ENCODE data around the gene UBE2L3.

UBE2L3 gene

DNA sequence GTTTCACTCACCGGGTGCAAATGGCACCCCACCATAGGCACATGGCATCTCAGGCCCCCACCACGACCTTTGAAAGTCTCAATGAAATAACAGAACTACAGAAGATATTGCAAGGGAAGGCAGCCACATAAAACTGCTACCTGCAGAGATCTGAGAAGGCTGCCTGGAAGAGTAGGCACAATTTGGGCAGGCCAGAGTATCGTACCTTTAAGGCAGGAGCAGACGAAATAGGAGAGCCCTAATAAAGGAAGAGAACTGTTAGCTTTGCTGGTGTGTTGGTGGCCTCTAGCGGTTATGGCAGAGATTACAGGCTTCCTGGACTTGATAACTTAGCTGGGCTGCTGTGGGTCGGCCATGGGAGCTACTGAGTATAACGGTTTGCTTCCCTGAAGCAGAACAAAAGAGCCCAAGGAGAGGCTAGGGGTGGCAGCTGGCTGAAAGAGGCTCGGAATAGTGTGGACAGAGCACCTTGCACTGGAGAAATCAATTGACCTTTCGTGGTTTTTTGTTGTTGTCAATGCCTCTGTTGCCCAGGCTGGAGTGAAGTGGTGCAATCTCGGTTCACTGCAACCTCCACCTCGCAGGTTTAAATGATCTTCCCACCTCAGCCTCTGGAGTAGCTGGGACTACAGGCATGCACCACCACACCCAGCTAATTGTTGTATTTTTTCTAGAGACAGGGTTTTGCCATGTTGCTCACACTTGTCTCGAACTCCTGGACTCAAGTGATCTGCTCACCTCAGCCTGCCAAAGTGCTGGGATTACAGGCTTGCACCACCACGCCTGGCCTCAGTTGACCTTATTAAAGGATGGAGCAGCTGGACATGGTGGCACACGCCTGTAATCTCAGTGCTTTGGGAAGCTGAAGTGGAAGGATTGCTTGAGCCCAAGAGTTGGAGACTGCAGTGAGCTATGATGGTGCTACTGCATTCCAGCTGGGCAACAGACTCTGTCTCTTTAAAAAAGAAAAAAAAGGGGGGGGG, 79.4 kb downstream of the UBE2L3 start:
- Histone ChIP-seq H3K36me3 (ENCODE audit: control insufficient read depth, insufficient read depth, low read length) (no peaks in the 10 kb centered on the region), H3K9me3 (ENCODE audit: control insufficient read depth, low read length) (no peaks in the 10 kb centered on the region), H3K4me3 (ENCODE audit: insufficient read depth, low read depth, low read length, poor library complexity, severe bottlenecking) (no peak overlapping the region), H3K27ac (ENCODE audit: insufficient read depth, low read length, poor library complexity, severe bottlenecking) (no peak overlapping the region), H3K4me1 (ENCODE audit: control insufficient read depth, insufficient read depth, low read length, poor library complexity, severe bottlenecking) (peaks cover 27% of the 10 kb centered on the region), H3K27me3 (replicated peaks; ENCODE audit: control insufficient read depth, insufficient read depth, low read length, poor library complexity, severe bottlenecking) (no peaks in the 10 kb centered on the region)
- peak; percentile 57 to 67 (median 67) for DNase-seq

DNA sequence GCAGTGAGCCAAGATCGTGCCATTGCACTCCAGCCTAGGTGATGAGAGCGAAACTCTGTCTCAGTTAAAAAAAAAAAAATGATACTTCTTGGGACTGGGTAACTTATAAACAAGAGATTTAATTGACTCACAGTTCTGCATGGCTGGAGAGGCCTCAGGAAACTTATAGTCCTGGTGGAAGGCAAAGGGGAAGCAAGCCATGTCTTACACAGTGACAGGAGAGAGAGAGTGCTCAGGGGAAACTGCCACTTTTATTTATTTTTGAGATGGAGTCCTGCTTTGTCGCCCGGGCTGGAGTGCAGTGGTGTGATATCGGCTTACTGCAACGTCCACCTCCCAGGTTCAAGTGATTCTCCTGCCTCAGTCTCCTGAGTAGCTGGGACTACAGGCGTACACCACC, 82.8 kb downstream of the UBE2L3 start:
- H3K36me3 ChIP-seq (ENCODE audit: control insufficient read depth, insufficient read depth, low read length) = no peaks in the 10 kb centered on the region
- H3K27ac ChIP-seq (ENCODE audit: insufficient read depth, low read length, poor library complexity, severe bottlenecking) = no peak overlapping the region
- H3K27me3 ChIP-seq (replicated peaks; ENCODE audit: control insufficient read depth, insufficient read depth, low read length, poor library complexity, severe bottlenecking) = no peaks in the 10 kb centered on the region
- H3K4me3 ChIP-seq (ENCODE audit: insufficient read depth, low read depth, low read length, poor library complexity, severe bottlenecking) = no peak overlapping the region
- peaks cover 23% of the 10 kb centered on the region for H3K4me1 ChIP-seq (ENCODE audit: control insufficient read depth, insufficient read depth, low read length, poor library complexity, severe bottlenecking)
- no peaks in the 10 kb centered on the region for H3K9me3 ChIP-seq (ENCODE audit: control insufficient read depth, low read length)
- no peak for DNase-seq

DNA sequence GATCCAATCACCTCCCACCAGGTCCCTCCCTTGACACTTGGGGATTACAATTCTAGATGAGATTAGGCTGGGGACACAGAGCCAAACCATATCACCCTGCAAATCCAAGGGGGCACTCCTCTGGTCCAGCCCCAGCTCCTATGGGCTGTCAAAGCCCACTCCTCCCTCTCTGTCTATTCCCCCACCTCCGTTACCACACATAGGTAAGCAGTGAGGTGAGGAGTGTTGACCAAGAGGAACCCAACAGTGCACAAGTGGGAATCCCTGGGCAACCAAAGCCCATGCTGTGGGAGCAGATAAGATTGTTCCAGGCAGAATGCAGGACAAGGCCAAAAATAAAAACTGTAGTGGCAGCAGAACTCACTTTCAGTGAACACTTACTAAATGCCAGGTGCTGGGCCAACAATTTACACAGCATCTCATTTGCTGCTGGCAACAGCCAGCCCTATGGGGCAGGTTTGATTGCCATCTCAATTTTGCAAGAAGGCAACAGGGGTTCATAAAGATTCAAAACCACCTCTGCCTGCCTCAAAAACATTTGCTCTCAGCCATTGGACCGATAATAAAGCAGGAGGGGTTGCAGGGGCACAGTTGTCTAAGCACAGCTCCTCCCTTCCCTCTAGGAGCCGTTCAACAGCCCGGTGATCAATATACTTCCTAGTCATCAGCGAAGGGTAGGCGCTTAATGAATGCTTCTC, 83.5 kb downstream of the UBE2L3 start:
- Histone ChIP-seq H3K27ac (ENCODE audit: insufficient read depth, low read length, poor library complexity, severe bottlenecking) (no peak overlapping the region), H3K4me1 (ENCODE audit: control insufficient read depth, insufficient read depth, low read length, poor library complexity, severe bottlenecking) (peaks cover 23% of the 10 kb centered on the region), H3K36me3 (ENCODE audit: control insufficient read depth, insufficient read depth, low read length) (no peaks in the 10 kb centered on the region), H3K27me3 (replicated peaks; ENCODE audit: control insufficient read depth, insufficient read depth, low read length, poor library complexity, severe bottlenecking) (no peaks in the 10 kb centered on the region), H3K9me3 (ENCODE audit: control insufficient read depth, low read length) (no peaks in the 10 kb centered on the region), H3K4me3 (ENCODE audit: insufficient read depth, low read depth, low read length, poor library complexity, severe bottlenecking) (peak overlapping the region; percentile 61)
- DNase-seq = no peak

DNA sequence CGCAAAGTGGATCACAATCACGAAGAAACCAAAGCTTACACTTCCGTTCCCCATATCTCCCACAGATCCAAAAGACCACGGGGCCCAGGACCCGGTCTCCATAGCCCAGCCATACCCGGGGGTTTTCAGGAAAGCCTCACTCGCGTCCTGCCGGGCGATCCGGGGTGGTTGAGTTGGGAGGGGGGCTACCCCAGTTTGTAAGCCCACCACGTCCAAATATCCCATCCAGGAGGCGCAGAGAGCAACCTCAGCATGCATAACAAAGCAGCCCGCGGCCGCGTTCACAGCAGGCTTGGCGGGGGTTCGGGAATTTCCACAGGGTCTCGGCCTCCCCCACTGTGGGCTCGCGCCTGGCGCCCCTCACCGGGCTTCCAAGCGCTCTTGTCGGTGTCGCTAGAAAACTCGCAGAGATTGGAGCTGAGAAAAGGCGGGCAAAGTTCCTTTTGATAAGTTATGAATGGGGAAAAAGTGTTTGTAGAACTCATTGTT, 84.1 kb downstream of the UBE2L3 start:
- H3K27ac ChIP-seq (ENCODE audit: insufficient read depth, low read length, poor library complexity, severe bottlenecking) = no peak overlapping the region
- DNase-seq = no peak
- H3K4me1 ChIP-seq (ENCODE audit: control insufficient read depth, insufficient read depth, low read length, poor library complexity, severe bottlenecking) = peaks cover 21% of the 10 kb centered on the region
- H3K4me3 ChIP-seq (ENCODE audit: insufficient read depth, low read depth, low read length, poor library complexity, severe bottlenecking) = peak overlapping the region; percentile 61
- no peaks in the 10 kb centered on the region for H3K9me3 ChIP-seq (ENCODE audit: control insufficient read depth, low read length)
- H3K27me3 ChIP-seq (replicated peaks; ENCODE audit: control insufficient read depth, insufficient read depth, low read length, poor library complexity, severe bottlenecking) = no peaks in the 10 kb centered on the region
- H3K36me3 ChIP-seq (ENCODE audit: control insufficient read depth, insufficient read depth, low read length) = no peaks in the 10 kb centered on the region

DNA sequence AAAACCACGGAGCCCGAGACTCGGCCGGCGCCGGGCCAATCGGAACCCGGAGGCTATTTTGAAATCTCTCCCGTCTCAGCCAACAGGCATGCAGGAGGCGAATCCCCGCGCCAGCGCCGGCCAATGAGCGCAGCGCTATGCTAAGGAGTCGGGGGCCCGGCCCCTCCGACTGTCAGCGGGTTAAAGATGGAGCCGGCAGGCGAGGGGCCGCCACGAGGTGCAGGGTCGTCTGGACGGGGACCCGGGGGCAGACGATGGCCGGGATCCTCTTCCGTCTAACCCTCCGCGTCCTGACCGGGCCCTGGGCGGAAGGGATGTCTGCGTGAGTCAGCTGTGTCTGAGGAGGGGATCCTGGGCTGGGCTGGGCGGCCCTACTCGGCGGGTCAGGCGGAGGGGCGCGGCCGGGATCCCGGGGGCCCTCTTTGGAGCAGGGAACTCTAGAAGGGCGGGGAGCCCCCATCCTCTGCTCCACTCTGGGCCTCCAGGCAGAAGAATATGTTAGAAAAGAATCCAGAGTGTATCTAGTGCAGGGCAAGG, 84.6 kb downstream of the UBE2L3 start:
- H3K27me3 ChIP-seq (replicated peaks; ENCODE audit: control insufficient read depth, insufficient read depth, low read length, poor library complexity, severe bottlenecking) = no peaks in the 10 kb centered on the region
- no peak overlapping the region for H3K27ac ChIP-seq (ENCODE audit: insufficient read depth, low read length, poor library complexity, severe bottlenecking)
- no peaks in the 10 kb centered on the region for H3K9me3 ChIP-seq (ENCODE audit: control insufficient read depth, low read length)
- H3K4me3 ChIP-seq (ENCODE audit: insufficient read depth, low read depth, low read length, poor library complexity, severe bottlenecking) = peak overlapping the region; percentile 61
- peaks cover 22% of the 10 kb centered on the region for H3K4me1 ChIP-seq (ENCODE audit: control insufficient read depth, insufficient read depth, low read length, poor library complexity, severe bottlenecking)
- DNase-seq = peak; percentile 58 to 76 (median 72)
- H3K36me3 ChIP-seq (ENCODE audit: control insufficient read depth, insufficient read depth, low read length) = no peaks in the 10 kb centered on the region

DNA sequence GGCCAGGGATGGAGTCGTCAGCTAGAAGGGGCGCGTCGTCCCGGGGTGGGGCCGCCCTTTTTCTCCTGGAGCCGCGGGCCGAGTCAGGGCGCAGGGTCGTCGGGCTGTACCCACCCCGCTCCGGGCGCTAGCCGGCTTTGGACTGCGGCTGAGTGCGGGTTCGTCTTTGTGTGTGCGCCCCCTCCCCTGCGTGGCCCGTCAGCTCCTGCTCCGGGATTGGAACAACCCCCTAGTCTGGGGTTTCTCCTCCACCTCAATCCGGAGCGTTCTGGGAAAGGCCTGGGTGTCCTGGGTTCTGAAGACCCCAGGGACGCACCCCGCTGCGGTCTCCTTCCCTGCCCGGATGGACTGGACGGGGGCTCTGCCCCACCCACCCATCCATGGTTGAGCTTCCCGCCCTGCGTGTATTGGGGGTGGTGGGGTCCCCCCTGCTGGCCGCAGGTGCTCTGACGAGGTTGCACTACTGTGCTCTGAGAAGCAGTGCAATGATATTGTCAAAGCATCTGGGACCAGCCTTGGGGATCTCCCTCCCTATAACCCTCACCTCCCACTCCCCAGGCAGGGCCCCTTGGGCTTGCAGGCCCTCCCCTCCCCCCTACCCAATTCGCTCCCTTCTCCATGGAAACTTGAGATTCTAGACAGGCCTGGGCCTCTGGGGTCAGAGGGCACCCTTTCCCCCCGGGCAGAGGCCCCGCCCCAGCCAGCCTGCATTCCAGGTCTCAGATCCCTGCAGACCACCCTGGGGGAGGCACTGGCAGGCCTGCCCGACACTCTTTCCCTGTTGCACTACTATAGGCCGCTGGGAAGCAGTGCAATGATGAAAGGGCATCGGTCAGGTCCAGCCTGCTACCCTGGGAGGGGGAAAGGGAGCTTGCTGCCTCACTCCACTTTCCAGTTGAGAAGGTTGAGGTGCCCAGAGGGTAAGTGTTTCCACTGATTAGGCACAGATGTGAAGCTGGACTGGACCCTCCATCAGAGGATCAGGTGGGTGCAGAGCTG, 85.3 kb downstream of the UBE2L3 start:
- no peaks in the 10 kb centered on the region for H3K27me3 ChIP-seq (replicated peaks; ENCODE audit: control insufficient read depth, insufficient read depth, low read length, poor library complexity, severe bottlenecking)
- no peaks in the 10 kb centered on the region for H3K9me3 ChIP-seq (ENCODE audit: control insufficient read depth, low read length)
- peaks cover 22% of the 10 kb centered on the region for H3K4me1 ChIP-seq (ENCODE audit: control insufficient read depth, insufficient read depth, low read length, poor library complexity, severe bottlenecking)
- H3K4me3 ChIP-seq (ENCODE audit: insufficient read depth, low read depth, low read length, poor library complexity, severe bottlenecking) = peak overlapping the region; percentile 61
- no peaks in the 10 kb centered on the region for H3K36me3 ChIP-seq (ENCODE audit: control insufficient read depth, insufficient read depth, low read length)
- no peak for DNase-seq
- no peak overlapping the region for H3K27ac ChIP-seq (ENCODE audit: insufficient read depth, low read length, poor library complexity, severe bottlenecking)

DNA sequence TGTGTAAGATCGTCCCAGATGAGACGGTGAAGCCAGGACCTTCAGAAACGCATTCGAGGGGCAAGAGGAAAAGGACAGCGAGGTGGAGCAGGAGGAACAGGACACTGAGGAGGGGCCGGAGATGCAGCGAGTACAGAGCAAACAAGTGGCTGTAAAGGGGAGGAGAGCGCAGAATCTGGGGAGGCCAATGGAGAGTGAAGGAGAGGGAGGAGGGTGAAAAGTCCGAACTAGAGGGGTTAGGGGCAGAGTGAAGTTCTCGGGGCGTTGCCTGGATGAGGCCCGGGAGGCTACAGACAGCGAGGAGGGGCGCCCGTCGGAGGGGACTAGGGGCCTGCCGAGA, 89.5 kb downstream of the UBE2L3 start:
- Histone ChIP-seq H3K36me3 (ENCODE audit: control insufficient read depth, insufficient read depth, low read length) (no peaks in the 10 kb centered on the region), H3K27me3 (replicated peaks; ENCODE audit: control insufficient read depth, insufficient read depth, low read length, poor library complexity, severe bottlenecking) (no peaks in the 10 kb centered on the region), H3K4me1 (ENCODE audit: control insufficient read depth, insufficient read depth, low read length, poor library complexity, severe bottlenecking) (peaks cover 17% of the 10 kb centered on the region), H3K27ac (ENCODE audit: insufficient read depth, low read length, poor library complexity, severe bottlenecking) (no peak overlapping the region), H3K4me3 (ENCODE audit: insufficient read depth, low read depth, low read length, poor library complexity, severe bottlenecking) (peak overlapping the region; percentile 91), H3K9me3 (ENCODE audit: control insufficient read depth, low read length) (no peaks in the 10 kb centered on the region)
- DNase-seq = no peak

DNA sequence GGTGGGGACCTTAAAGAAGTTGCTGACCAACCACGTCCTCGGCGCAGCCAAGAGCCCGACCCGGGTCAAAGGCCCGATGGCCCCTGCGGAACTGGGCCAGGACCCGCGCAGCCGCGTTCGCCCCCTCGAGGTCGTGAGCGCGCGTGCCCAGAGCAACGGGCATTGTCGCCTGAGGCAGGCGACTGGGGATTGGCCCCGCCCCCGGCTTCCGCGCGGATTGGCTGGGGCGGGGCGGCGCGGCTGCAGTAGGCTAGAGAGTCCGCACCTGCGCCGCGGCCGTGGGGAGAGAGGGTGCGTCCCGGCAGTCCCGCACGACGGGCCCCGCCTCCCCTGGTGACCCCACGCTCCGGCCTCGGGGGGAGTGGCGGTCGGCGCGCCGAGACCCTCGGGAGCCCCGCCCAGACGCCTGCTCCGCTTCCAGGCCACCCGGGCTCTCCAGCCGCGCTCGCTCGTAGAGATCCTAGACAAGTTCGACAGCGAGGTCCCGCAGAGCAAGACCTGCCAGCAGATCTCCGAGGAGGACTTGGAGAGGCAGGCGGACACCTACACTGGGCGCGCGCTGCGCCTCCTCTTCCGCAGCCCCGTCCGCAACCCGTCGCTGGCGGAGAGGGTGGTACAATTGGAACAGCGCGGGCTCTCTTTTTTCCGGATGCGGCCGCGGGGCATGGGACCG, 90.0 kb downstream of the UBE2L3 start:
- Histone ChIP-seq H3K9me3 (ENCODE audit: control insufficient read depth, low read length) (no peaks in the 10 kb centered on the region), H3K27ac (ENCODE audit: insufficient read depth, low read length, poor library complexity, severe bottlenecking) (peak overlapping the region; percentile 39), H3K27me3 (replicated peaks; ENCODE audit: control insufficient read depth, insufficient read depth, low read length, poor library complexity, severe bottlenecking) (no peaks in the 10 kb centered on the region), H3K4me1 (ENCODE audit: control insufficient read depth, insufficient read depth, low read length, poor library complexity, severe bottlenecking) (peaks cover 12% of the 10 kb centered on the region), H3K4me3 (ENCODE audit: insufficient read depth, low read depth, low read length, poor library complexity, severe bottlenecking) (peak overlapping the region; percentile 91), H3K36me3 (ENCODE audit: control insufficient read depth, insufficient read depth, low read length) (no peaks in the 10 kb centered on the region)
- DNase-seq = peak; percentile 69 to 80 (median 69)
